Measurements from ENCODE around the gene IFI35.
A peak's percentile ranks its signal among the peaks of the same experiment; 100 is the strongest.
"Not testable (repeated sequence)": the region's sequence is repeated elsewhere in the genome, so short reads cannot be mapped to it uniquely, and the experiment has no call there.

The IFI35 gene

DNA sequence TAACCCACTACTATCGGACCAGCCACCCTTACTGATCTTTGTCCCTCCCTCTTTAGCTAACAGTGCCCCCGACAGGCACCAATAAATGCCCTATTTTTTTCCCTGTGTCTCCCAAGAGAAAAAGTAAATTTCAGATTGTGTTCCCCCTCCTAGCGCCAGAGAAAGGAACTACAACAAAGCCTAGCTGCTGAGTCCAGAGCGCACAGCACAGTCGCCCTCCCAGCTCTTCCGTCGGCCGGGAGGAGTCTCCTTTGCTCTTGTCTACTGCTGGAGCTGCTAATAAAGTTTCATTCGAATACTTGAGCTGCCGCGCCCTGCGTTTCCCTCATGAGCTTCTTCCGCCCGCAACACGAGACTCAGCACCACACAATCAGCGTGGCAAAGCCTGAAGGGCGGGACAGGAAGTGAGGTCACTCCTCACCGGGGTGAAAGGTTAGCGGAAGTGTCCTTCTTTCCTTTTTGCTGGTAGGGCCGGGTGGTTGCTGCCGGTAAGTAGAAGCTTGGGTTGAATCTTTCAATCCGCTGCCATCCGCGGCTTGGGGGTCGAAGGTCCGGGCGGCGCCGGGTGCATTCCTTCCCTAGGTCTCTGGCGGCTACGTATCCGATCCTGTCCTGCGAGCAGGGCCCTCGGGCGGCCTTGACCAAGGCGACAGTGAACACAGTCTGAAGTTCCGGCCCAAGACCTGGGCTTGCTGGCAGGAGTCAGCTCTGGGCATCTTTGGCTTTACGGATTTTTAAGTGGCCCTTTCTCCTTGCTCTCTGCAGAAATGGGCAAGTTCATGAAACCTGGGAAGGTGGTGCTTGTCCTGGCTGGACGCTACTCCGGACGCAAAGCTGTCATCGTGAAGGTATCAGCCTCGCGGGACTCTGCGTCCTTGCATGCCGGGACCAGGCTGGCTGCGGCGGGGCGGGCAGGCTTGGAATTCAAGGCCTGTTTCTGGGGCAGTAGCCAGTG, 8.3 kb upstream of the IFI35 start, which contains the start of gene RPL27:
TSS of gene RPL27 (plus strand) at position 436 of the 955 bp plus-strand sequence. CDS start at position 768, 332 bp downstream.
- peak; percentile 100 for DNase-seq (ENCODE audit: low spot score)

DNA sequence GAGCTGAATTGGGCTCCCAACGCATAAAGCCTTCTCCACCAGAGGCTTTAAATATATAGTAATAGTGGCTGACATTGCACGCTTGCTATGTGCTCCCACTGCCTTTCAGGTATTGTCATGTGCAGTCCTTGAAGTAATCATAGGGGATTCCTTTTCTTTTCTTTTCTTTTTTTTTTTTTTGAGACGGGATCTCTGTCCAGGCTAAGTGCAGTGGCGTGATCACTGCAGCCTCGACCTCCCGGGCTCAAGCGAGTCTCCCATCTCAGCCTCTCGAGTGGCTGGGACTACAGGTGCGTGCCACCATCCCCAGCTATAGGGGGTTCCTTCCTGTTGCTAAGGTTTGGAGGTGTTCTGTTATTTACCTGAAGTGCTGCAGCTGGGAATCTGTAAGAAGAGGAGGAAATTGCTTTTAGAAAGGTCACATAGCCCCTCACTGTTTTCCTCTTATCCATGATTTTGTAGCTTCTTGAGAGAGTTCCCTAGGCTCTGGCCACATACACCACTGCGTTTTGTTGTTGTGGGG, 7.5 kb upstream of the IFI35 start:
- DNase-seq (ENCODE audit: low spot score) = no peak

DNA sequence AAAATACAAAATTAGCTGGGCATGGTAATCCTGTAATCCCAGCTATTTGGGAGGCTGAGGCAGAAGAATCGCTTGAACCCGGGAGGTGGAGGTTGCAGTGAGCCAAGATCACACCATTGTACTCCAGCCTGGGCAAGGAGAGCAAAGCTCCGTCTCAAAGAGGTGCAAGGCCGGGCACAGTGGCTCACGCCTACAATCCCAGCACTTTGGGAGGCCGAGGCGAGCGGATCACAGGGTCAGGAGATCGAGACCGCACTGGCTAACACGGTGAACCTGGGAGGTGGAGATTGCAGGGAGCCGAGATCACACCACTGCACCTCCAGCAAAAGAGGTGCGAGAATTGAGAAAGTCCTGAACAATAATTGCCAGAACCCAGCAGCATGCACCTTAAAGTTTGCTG, 5.7 kb upstream of the IFI35 start:
- DNase-seq (ENCODE audit: low spot score) = not testable (repeated sequence)

DNA sequence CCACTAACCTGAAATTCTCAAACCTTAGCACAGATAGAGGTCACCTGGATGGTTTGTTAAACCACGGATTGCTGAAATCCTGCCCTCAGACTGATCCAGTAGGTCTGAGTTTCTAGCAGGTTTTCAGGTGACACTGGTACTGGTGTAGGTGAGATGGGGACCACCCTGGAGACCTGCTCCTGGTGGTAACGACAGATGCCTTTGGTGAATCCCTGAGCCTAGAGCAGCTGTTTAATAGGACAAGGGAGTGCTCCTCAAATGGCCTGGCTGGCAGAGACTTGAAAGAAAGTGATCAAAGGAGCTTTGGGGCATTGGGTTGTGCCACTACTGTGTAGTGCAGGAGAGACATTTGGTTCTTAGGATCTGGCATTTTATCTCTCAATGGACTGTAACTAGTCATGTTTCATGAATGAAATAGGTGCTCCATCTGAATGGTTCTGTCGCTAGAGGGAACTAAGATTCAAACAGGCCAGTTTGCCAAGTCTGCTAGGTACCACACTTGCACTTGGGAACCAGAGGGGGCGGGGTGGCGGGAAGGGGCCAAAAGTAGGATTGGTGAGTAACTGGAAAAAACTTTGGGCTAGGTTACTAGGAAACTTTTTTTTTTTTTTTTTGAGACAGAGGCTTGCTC, 2.9 kb upstream of the IFI35 start:
- DNase-seq (ENCODE audit: low spot score) = peak; percentile 33

DNA sequence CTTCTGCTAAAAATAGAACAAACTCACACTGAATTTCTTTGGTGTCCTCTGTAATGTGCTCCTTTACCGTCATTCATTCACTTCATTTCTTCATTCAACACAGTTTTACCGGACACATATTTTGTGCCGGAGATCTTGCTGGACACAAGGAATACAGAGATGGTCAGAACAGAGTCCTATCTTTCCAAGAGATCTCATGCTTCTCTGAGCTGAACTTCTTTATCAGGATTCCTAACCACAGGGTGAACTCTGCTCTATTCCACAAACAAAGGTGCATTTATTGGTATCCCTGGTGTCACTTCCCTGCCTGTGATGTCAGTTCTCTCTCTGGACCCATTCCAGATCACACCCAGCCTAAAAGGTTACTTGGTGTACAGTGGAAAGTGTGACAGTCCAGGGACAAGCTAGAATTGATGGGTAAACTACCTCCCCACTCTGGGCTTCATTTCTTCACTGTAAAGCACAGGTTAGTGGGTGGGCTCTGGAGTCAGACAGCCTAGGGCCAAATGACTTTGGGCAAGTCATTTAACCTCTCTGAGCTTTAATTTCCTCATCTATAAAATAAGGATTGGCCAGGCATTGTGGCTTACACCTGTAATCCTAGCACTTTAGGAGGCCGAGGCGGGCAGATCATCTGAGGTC, 4.2 kb downstream of the IFI35 start:
- no peak for DNase-seq (ENCODE audit: low spot score)

DNA sequence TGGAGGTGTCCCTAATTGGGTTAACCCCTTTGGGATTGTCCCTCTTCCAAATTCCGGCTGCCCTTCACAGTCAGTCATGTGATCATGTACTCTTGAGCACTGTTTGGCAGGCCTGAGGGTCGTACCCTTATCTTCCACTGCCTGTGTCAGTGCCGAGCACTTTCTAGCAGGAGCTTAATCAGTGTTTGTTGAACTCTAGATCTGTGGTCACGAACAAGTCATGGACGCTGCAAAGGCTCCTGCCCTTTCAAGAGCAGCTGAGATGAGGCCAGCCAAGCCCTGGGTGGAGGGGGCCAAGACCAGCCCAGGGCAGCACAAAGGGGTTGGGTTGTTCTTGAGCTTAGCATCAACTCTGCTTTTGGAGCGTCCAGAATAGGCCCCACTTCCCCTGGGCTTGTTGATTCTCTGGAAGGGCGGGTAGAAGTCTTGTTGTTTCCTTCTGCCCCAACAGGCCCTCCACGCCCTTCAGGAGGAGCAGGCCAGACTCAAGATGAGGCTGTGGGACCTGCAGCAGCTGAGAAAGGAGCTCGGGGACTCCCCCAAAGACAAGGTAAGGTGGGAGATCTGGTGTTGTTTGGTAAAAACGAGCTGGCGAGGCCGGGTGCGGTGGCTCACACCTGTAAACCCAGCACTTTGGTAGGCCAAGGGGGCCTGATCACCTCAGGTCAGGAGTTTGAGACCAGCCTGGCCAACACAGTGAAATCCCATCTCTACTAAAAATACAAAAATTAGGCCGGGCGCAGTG, 5.3 kb downstream of the IFI35 start:
- no peak for DNase-seq (ENCODE audit: low spot score)

DNA sequence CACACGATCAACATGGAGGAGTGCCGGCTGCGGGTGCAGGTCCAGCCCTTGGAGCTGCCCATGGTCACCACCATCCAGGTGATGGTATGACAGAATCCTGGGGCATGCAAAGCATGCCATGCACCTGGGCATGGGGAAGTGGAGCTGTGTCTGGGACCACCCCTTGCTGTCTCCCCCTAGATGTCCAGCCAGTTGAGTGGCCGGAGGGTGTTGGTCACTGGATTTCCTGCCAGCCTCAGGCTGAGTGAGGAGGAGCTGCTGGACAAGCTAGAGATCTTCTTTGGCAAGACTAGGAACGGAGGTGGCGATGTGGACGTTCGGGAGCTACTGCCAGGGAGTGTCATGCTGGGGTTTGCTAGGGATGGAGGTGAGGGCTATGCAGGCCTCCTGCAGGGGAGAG, 6.7 kb downstream of the IFI35 start:
- DNase-seq (ENCODE audit: low spot score) = no peak

DNA sequence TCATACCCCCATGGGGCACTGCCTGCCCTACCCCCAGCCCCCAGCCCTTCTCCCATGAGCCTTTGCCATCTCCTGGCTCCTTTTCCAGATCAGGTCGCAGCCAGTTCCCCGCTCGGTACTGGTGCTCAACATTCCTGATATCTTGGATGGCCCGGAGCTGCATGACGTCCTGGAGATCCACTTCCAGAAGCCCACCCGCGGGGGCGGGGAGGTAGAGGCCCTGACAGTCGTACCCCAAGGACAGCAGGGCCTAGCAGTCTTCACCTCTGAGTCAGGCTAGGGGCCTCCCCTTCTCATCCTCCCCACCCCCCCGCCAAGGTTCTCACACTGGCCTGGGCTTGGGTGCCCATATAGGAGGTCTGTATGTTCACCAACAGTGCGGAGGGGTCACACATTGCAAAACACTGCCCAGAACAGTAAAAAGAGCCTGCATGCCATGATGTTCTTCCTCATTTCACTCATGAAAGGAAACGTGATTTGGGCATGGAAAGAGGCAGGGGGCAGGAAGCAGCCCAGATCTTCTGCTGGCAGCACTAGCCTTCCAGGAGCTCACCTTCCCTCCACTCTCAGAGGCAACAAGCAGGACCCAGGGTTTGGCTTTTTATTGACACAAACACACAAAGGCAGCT, 7.5 kb downstream of the IFI35 start:
- DNase-seq (ENCODE audit: low spot score) = no peak

DNA sequence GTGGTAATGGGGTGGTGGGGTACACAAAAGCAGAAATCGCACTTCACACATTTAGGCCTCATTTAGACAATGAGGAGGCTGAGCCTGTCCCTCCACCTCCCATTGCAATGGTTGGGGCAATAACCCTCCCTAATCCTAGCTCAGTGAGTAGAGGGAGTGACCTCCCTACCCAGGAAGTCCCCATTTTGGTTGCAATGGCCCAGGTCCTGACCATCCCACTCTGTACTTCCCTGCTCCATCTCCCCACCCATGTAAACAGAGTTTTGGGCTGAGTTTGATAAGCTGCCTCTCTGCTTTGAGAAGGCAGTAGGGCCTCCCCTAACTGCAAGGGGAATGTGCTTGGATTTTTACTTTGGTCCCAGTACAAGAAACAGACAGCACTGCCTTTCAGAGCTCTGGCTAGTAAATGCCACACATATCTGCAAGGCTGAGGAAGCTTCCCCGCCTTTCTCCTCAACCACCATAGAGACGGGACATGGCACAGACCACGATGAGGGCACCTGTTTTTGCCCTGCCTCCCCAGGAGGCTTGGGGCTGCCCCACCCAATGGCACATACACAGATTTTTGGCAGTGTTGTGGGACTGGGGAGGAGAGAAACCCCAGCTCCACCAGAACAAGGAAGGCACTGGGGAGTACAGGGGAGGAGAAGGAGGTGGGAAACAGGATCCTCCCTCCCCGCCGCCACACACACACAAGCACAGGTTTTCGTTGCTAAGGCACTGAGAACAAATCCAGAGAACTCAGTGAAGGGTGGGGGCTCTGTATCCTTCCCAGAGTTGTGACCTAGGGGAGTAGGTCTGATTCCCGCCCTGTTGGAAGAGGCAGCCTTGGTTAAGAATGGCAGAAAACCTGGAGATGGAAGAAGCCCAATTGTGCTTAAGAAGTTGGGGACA, 8.3 kb downstream of the IFI35 start:
- DNase-seq (ENCODE audit: low spot score) = no peak

DNA sequence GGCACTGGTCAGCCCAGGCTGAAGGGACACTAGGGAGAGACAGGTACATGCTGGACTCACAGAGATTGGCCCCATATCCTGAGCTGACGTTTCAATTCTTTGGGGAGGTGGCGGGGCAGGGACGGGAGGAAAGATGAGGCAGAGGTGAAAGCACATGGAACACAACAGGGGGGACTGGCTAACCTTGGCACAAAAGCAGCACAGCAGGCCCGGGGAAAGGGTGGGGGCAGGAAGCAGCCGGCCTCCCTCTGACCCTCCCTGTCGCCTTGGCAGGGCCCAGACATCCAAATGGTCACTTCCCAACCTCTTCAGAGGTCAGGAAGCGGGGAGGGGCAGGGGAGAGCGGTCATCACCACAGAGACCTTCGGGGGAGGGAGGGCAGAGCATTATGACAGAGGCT, 9.0 kb downstream of the IFI35 start:
- DNase-seq (ENCODE audit: low spot score) = no peak

DNA sequence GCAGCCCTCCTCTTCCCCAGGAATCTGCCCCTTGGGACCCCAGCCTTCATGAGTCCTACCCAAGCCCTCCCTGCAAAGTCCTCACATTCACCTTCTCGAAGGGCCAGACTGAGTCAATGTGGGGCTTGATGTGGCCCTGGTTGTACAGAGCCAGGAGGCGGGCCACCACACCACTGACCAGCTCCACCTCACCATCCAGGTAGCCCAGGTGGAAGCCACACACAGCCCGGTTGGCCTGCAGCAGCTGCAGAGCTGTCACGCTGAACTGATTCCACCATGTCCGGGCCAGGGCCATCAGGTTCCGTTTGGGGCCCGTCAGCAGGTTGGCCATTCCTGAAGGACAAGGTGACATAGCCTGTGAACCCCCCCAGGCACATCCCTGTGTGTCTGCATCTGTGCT, 9.6 kb downstream of the IFI35 start:
- no peak for DNase-seq (ENCODE audit: low spot score)

DNA sequence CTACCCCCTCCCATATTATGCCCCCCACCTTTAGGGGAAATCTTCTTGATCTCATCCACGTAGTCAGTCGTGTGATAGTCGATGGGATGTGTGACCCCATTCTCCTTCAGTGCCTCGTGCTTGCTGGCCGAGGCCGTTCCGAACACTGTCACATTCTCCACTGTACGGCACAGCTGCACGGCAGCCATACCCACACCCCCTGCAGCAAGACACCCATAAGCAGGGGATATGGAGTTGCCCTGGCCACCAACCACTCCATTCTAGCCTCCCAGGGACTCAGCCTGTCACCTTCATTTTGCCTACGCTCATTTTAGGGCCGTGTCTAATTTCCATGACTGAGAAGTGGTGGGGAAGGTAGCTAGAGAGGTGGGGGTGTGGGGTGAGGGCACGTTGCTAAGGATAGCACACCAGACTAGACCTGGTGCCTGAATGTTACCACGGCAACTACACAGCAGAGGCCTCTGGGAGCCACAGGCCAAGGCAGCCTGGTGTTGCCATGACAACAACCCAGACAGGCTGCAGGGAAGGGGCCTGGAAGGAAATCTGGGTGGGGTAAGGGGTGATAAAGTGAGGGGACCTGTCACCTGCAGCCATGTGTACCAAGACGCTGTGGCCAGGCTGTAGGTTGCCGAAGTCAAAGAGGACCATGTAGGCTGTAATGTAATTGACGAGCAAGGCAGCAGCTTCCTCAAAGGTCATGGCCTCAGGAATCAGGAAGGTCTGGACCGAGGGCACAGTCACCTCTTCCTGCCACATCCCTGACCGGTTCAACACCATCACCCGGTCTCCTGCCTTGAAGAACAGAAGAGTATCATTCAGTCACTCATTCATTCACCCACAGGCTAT, 11.6 kb downstream of the IFI35 start:
- peak; percentile 69 for DNase-seq (ENCODE audit: low spot score)

DNA sequence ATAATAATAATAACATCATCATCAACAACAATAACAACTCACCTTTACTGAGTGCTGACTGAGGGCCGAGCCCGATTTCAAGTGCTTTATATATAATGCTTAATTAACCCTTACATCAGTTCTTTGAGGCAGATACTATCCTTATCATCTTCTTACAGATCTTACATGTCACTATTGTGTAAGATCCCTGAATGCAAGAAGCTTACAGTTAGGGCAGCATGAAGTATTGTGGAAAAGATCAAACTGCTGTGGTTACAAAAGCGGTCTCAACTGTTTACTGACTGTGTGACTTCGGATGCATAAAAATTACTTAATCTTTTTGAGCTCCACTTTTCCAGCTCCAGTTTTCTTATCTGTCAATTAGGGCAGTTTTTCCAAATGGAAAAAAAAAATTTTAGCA, 12.3 kb downstream of the IFI35 start:
- no peak for DNase-seq (ENCODE audit: low spot score)

DNA sequence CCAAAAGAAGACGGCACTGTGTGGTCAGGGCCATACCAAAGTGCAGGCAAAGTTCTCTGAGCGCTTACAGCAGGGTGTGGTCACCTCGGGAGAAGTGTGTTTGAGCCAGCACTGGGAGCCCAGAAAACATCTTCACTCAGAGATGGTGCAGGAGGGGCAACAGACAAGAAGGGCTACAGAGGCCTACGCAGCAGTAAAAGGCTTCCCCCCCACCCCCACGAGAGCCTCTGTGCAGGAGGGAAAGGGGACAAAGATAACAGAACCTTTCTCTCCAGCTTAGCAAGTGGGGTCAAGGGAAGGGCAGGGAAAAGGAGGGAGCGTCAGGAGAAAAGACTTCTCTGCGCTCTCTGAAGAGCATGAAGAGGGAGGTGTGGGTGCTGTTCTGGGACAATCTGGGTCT, 12.8 kb downstream of the IFI35 start:
- no peak for DNase-seq (ENCODE audit: low spot score)

DNA sequence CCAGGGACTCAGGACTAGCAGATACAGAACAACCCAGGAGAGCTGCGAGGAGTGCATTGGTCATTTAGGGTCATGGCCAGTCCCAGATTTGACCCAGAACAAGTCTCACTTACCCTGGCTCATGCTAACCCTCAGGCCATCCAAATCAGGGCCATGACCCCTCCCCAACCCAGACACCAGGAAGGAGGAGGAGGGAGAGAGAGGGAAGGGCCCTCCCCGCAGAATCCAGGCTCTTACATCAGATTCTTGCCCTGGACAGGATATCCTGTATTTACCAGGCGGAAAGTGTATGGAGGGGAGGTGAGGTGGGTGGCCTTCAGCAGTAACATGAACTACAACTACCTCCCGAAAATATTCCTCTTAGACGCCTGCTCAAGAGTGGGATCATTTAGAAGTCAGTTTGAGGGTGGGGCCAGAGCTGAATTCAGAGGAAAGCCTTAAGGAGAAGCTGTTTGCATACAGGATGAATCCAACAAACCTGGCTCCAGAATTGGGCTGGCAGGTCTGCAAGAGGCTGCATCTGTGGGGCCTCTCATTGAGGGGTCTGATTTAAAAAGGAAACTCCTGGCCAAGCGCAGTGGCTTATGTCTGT, 13.5 kb downstream of the IFI35 start:
- no peak for DNase-seq (ENCODE audit: low spot score)

DNA sequence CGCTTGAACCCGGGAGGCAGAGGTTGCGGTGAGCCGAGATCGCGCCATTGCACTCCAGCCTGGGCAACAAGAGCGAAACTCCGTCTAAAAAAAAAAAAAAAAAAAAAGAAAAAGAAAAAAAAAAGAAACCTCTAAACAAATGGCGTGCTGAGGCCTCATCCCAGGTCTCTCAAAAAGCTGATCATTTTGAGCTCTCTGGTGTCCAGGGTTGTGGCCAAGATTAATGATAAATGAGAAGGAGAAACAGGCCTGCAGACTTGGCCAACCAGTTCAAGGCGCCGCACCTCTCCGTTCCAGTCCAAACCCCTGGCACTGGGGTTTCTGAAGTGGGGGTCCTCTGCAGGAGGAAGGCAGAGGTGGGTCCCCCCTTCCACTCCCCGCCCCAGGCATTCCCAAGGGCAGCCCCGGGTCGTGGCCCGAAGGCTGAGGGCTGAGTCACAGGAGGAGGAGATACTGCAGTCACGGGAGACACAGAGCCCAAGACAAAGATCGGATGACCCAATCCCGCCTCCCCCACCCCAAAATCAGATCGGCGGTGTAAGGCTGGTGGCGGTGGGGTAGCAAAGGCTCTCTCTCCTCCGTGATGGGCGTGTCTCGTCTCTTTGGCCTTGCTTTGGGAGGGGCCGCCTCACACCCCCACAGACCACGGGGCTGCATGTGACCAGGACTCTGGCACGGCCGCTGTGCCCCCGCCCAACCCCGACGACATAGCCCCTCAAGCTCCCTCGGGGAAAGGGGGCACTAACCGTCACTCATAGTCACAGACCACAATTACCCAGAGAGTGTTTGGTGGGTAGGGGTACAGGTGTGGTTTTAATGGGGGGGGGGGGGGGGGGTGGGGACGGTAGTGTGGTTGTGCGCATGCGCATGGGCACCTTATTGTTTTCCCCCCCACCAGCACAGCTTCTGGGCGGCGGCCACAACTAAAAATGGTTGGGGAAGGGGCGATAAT, 14.5 kb downstream of the IFI35 start:
- peak; percentile 52 for DNase-seq (ENCODE audit: low spot score)

DNA sequence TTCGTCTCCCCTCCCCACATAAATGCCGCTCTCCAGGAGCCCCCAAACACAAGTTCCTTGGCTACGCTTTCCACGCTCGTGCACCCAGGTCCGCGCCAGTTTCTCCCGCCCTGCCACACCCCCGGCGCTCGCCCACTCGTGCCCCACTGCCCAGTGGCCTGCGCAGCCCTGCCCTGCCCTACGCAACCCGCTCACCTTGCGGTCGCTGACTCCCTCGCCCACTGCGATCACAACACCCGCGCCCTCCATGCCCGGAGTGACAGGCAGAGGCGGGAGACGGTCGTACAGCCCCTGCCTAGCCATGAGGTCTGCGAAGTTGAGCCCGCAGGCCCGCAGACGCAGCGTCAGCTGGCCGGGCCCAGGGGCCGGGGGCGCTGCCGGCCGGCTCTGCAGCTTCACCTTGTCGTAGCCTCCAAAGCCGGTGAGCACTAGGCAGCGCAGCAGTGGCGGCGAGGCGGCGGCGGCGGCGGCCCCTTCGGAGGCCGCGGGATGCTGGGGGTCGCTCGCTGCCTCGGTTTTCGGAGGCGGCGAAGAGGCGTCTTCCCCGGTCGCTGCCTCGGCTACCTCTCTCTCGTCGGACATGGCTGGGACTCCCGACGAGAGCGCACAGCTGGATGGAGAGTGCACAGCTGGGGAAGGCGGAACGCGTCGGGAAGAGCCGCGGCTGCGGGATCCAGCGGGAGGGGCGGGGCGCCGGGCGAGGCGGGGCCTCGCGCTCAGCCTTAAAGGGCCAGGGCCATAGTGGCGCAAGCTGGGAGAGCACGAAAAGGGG, 15.3 kb downstream of the IFI35 start, which contains the start of gene VAT1:
TSS of gene VAT1 (minus strand) at position 645 of the 772 bp plus-strand sequence. CDS start at position 582, 63 bp downstream.
- DNase-seq (ENCODE audit: low spot score) = peak; percentile 70

Measured in NAMALWA (cell line).